Measurements from ENCODE around the gene DLL4. TPM values are rescaled to one million over a fixed set of nuclear protein-coding genes. Genes with fewer than 3 reads are reported as not detected.

Gene DLL4
- total and polyA plus RNA-seq, 2 donors (not counting 1 experiment from before 2014, with no cell fraction given) = 0.07 to 0.30 TPM

DNA sequence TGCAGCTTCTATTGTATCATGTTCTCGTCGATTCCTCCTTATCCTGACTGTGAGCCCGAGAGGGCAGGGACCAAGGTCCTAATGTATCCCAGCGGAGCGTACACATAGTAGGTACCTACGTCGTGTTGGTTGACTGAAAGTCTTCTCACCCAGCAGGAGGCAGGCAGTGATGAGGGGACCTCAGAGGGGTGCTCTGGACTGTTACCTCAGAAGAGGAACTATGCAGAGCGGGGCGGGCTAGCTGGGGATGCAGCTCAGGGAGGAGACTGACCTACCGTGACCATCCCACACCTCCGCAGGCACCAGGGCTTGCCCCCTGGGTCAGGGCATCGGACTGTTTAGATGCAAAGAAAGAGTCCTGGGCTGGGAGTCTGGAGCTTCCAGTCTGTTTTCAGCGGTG lies 35.5 kb downstream of the DLL4 start:
- peaks cover 0 to 7% of the 10 kb centered on the region in 2 donors for H3K4me1 ChIP-seq (ENCODE audit: control insufficient read depth in 2 of 2, insufficient read depth in 2 of 2, low read length in 2 of 2)
- H3K4me3 ChIP-seq (ENCODE audit: control extremely low read depth in 1 of 5, extremely low read depth in 1 of 5, insufficient read depth in 1 of 5, low read depth in 2 of 5, low read length in 4 of 5) = no peak overlapping the region
- CTCF ChIA-PET = interaction anchor here (0.7 to 1.2 kb wide), 4 partner anchors 11 to 266 kb away, joined by 3 to 5 read pairs (median 4); partner anchors contain the start of genes CHAC1 and CHP1
- no peak overlapping the region for H3K27ac Mint-ChIP-seq
- intact Hi-C loops (cut with micrococcal nuclease) = loop anchor here (2.0 kb wide), 1 partner anchor 20 kb away; no protein-coding TSS in a partner anchor
- peaks cover 6% of the 10 kb centered on the region for H3K4me1 Mint-ChIP-seq
- H4K20me1 ChIP-seq (ENCODE audit: control insufficient read depth, insufficient read depth, low read length, poor library complexity, severe bottlenecking) = no peaks in the 10 kb centered on the region
- H3K4me3 Mint-ChIP-seq = no peak overlapping the region
- ATAC-seq (ENCODE audit: low read depth) = no peak
- H3K36me3 ChIP-seq (replicated peaks in 1 of 2; ENCODE audit: control extremely low read depth in 1 of 2, control insufficient read depth in 1 of 2, extremely low read depth in 1 of 2, insufficient read depth in 2 of 2, low read length in 1 of 2) = no peaks in the 10 kb centered on the region
- peaks cover 4% of the 10 kb centered on the region for H3K27me3 Mint-ChIP-seq
- H3K27me3 ChIP-seq (replicated peaks in 1 of 4; ENCODE audit: control extremely low read depth in 1 of 4, control insufficient read depth in 3 of 4, insufficient read depth in 4 of 4, low read length in 3 of 4) = peaks cover 0 to 3% (median 0%) of the 10 kb centered on the region in 4 experiments
- DNase-seq = no peak
- H3K4me2 ChIP-seq (replicated peaks; ENCODE audit: low read depth, low read length, poor library complexity, severe bottlenecking) = no peak overlapping the region
- H3K9me3 Mint-ChIP-seq (ENCODE audit: insufficient read depth) = no peaks in the 10 kb centered on the region
- no peaks in the 10 kb centered on the region for H3K9me3 ChIP-seq (ENCODE audit: control extremely low read depth in 1 of 3, control insufficient read depth in 2 of 3, insufficient read depth in 1 of 3, low read length in 2 of 3)
- TF ChIP-seq, protein P1, sequence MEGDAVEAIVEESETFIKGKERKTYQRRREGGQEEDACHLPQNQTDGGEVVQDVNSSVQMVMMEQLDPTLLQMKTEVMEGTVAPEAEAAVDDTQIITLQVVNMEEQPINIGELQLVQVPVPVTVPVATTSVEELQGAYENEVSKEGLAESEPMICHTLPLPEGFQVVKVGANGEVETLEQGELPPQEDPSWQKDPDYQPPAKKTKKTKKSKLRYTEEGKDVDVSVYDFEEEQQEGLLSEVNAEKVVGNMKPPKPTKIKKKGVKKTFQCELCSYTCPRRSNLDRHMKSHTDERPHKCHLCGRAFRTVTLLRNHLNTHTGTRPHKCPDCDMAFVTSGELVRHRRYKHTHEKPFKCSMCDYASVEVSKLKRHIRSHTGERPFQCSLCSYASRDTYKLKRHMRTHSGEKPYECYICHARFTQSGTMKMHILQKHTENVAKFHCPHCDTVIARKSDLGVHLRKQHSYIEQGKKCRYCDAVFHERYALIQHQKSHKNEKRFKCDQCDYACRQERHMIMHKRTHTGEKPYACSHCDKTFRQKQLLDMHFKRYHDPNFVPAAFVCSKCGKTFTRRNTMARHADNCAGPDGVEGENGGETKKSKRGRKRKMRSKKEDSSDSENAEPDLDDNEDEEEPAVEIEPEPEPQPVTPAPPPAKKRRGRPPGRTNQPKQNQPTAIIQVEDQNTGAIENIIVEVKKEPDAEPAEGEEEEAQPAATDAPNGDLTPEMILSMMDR (IDR thresholded peaks at IDR 0.05) = no peak
- TF ChIP-seq EZH2 (IDR thresholded peaks at IDR 0.05; ENCODE audit: borderline replicate concordance, insufficient read depth, low read depth, low read length, poor library complexity, severe bottlenecking) = no peak
- POLR2A ChIA-PET = no interaction called here
- no peaks in the 10 kb centered on the region for H3K79me2 ChIP-seq (ENCODE audit: control insufficient read depth, insufficient read depth, low read length)
- H3K27ac ChIP-seq (ENCODE audit: low read length in 2 of 2) = no peak overlapping the region
- 71% methylated on average over 13 of the region's 13 CpGs for WGBS (ENCODE audit: insufficient coverage)
- H2AFZ ChIP-seq (ENCODE audit: insufficient read depth, low read depth, low read length, poor library complexity, severe bottlenecking) = no peak overlapping the region
- no peak overlapping the region for H3K9ac ChIP-seq (ENCODE audit: low read length)

DNA sequence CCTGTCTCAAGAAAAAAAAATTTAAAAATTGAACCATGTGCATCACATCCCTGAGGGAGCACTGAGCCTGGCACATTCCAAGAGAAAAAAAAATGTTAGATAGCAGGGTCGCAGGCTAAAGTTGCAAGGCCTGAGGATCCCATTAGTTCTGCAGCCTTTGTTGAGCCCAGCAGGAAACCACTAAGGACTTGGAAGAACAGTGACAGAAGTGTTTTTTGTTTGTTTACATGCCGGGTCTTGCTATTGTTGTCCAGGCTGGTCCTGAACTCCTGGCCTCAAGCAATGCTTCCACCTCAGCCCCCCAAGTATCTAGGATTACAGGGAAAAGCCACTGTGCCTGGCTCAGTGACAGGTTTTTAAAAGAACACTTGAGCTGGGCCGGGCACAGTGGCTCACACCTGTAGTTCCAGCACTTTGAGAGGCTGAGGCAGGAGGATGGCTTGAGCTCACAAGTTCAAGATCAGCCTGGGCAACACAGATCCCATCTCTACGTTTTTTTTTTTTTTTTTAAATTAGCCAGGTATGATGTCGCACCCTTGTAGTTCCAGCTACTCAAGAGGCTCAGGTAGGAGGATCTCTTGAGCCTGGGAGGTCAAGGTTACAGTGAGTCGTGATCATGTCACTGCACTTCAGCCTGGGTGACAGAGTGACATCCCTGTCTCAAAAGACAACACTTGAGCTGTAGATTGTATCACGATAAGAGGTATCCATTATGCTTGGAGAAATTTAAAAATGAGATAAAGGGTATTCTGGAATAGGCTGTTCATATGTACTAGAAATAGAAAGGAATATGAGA lies 39.3 kb downstream of the DLL4 start:
- intact Hi-C loops (cut with micrococcal nuclease) = no loop called here

More for the DNA sequence above, 39.3 kb downstream of the DLL4 start:
- 91% methylated on average over 3 of the region's 7 CpGs for WGBS (ENCODE audit: insufficient coverage)
- H2AFZ ChIP-seq (ENCODE audit: insufficient read depth, low read depth, low read length, poor library complexity, severe bottlenecking) = no peak overlapping the region
- H3K27me3 Mint-ChIP-seq = peaks cover 4% of the 10 kb centered on the region
- no peaks in the 10 kb centered on the region for H3K4me1 ChIP-seq (ENCODE audit: control insufficient read depth in 2 of 2, insufficient read depth in 2 of 2, low read length in 2 of 2)
- DNase-seq (no peak), ATAC-seq (ENCODE audit: low read depth) (no peak)
- H3K9ac ChIP-seq (ENCODE audit: low read length) = no peak overlapping the region
- CTCF ChIA-PET = no interaction called here
- no peak overlapping the region for H3K4me2 ChIP-seq (replicated peaks; ENCODE audit: low read depth, low read length, poor library complexity, severe bottlenecking)
- H4K20me1 ChIP-seq (ENCODE audit: control insufficient read depth, insufficient read depth, low read length, poor library complexity, severe bottlenecking) = no peaks in the 10 kb centered on the region
- H3K27me3 ChIP-seq (replicated peaks in 1 of 4; ENCODE audit: control extremely low read depth in 1 of 4, control insufficient read depth in 3 of 4, insufficient read depth in 4 of 4, low read length in 3 of 4) = peaks cover 0 to 3% (median 0%) of the 10 kb centered on the region in 4 experiments
- POLR2A ChIA-PET = interaction anchor here (0.7 kb wide), 2 partner anchors 8 to 661 kb away, joined by 8 to 11 read pairs; no protein-coding TSS in a partner anchor
- H3K9me3 Mint-ChIP-seq (ENCODE audit: insufficient read depth) = no peaks in the 10 kb centered on the region
- TF ChIP-seq, protein P1 (IDR thresholded peaks at IDR 0.05) = no peak
- TF ChIP-seq EZH2 (IDR thresholded peaks at IDR 0.05; ENCODE audit: borderline replicate concordance, insufficient read depth, low read depth, low read length, poor library complexity, severe bottlenecking) = no peak
- no peak overlapping the region for H3K4me3 ChIP-seq (ENCODE audit: control extremely low read depth in 1 of 5, extremely low read depth in 1 of 5, insufficient read depth in 1 of 5, low read depth in 2 of 5, low read length in 4 of 5)
- H3K36me3 ChIP-seq (replicated peaks in 1 of 2; ENCODE audit: control extremely low read depth in 1 of 2, control insufficient read depth in 1 of 2, extremely low read depth in 1 of 2, insufficient read depth in 2 of 2, low read length in 1 of 2) = no peaks in the 10 kb centered on the region
- H3K9me3 ChIP-seq (ENCODE audit: control extremely low read depth in 1 of 3, control insufficient read depth in 2 of 3, insufficient read depth in 1 of 3, low read length in 2 of 3) = no peaks in the 10 kb centered on the region
- no peaks in the 10 kb centered on the region for H3K4me1 Mint-ChIP-seq
- H3K27ac ChIP-seq (ENCODE audit: low read length in 2 of 2) = no peak overlapping the region
- H3K79me2 ChIP-seq (ENCODE audit: control insufficient read depth, insufficient read depth, low read length) = no peaks in the 10 kb centered on the region
- no peak overlapping the region for H3K27ac Mint-ChIP-seq
- no peak overlapping the region for H3K4me3 Mint-ChIP-seq
